Stimulated activated CD8-positive, alpha-beta memory T cell treated with anti-CD3 and anti-CD28 coated beads, Interleukin-12 subunit alpha, Interleukin-12 subunit beta, amount 100 ng/mL, for 4 hours (primary cell): ENCODE results near the gene TRUB1.

ENCODE experiments used
- DNase-seq: peaks from one replicate; pipeline ENCODE4 v3.0.0-alpha.2; 2020; ENCODE audit warnings: low read depth

TRUB1 gene

DNA sequence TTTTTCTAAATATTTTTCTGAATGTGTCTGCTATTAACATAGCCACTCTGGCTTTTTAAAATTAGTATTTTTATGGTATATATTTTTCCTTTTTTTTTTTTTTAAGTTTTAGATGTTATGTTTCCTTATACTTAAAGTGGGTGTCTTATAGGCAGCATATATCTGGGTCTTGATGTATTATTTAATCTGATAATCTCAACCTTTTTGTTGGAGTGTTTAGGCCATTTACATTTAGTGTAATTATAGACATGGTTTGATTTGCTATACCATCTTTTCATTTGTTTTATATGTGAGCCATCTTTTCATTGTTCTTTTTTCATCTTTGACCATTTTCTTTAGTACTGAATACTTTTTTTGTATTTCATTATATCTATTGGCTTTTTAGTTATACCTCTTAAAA is 45.0 kb downstream of the TRUB1 start:
- no peak for DNase-seq

DNA sequence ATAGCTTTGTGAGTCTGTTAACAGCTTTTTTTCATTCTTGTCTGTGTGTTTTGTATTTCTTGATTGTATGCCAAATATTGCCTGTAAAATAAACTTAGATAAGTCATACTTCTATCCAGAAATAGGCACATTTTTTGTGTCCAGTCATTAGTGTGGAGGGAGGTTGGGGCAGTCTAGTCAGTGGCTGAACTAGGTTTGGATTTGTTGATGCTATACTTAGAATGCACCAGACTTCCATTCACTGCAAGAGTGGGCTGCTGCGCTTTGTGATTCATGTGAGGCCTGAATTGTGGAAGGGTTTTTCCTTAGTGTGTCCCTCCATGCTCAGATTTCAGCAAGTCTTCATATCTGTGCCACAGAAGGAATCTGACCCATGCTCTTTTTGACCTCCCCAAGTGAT is 50.0 kb downstream of the TRUB1 start:
- no peak for DNase-seq

DNA sequence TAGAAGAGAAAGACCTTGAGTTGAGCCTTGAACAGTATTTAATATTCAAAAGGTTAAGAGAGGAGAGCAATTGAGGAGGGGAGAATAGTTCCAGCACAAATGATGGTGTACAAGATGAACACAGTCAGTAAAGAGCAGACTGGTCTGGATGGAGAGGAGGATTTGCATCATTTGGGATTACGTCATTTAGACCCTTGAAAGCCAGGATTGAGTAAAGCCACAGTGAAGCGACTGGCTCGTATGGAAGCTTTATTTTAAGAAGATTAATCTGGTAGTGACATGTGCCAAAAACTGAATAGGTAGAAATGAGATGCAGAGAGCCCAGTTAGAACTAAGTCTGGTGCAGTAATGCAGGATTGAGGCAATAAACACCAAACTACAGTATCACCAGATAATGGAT is 52.6 kb downstream of the TRUB1 start:
- DNase-seq = no peak

DNA sequence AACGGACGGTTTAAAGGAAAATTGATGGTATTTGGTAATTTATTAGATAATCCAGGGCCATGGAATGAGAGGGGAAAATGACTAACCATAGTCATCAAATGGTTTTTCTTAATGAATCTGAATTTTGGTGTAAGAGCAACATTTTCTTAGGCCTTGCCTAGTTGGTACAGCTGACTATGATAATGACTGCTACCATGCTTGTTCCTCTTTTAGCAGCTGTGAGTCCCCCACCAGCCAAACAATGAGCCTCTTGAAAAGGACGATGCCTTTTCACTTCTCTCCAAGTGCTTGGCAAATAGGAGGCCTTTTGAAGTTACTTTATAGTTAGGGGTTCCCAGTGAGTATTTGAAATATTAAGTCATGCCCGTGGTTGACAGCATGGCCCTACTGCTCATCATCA is 53.0 kb downstream of the TRUB1 start:
- DNase-seq = no peak

DNA sequence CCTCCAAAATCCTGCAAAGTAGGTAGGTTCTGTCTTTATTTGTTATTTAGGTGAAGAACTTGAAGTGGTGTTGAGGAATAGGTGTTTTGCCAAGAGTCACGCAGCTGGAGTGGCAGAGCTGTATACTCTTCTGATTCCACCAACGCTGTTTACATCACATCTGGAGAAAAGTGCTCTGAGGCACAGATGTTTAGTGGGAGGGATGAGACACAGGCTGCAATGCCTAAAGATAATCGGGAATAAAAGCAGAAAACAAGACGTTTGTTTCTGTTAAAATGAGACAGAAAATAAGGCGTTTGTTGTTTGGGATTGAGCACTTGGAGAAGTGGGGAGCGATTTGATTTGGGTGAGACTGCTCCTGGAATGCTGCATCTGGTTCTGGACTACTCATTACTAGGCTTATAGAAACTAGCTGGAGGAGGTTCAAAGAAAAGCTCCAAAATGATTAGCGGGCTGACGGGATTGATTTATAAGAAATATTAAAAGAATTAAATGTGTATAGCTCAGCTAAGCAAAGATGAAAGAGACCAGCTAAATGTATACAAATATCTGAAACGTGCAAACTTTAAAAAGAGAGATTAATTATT is 54.3 kb downstream of the TRUB1 start:
- DNase-seq = no peak

DNA sequence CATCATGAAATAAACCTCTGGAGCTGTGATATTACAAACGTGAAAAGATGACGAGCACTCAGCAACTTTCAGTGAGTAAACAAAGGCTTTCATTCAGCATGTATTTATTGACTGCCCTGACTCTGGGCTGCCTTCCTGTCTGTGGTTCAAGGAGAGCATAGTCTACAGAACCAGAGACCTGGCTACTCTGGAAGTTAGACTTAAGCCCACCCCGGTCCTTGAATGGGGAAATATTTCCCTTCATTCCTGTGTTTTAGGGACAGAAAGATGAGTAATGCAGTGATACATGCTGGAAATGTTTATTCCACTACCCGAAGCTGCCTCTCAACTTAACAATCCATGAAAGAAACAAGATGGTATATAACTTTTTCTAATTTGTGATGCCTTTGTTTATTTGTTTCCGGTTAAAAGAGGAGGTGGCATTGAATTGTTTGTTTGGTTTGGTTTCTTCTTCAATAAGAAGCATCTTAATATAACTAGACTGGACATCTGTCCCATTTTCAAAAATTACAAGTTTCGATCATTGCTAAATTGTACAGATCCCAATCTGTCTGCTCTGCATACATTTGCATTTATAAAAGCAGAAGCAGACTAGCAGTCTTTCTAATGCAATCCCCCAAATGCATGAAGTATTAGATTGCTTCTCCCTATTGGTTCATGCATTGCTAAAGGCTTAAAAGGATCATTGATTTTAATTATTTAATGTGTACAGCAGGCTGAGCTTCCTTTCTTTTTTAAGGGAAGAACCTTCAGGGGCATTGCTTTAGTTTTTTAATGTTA is 57.7 kb downstream of the TRUB1 start:
- no peak for DNase-seq

DNA sequence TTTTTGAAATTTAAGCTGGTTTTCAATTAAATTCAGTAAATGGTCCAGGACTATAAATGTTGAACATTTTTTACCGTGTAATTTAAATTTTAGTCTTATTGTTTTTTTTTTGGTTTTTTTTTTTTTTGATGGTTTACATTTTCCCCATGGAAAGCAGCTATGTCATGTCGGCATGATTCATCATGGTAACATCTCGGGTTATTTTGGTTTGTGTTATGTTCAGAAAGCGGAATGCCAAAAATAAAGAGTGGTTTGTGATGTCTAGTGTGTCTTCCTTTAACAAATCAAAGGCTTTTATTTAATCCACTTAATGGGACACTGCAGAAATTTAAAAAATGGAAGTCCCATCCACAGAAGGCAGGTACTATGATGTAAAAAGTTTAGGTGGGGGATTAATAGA is 58.5 kb downstream of the TRUB1 start:
- no peak for DNase-seq

DNA sequence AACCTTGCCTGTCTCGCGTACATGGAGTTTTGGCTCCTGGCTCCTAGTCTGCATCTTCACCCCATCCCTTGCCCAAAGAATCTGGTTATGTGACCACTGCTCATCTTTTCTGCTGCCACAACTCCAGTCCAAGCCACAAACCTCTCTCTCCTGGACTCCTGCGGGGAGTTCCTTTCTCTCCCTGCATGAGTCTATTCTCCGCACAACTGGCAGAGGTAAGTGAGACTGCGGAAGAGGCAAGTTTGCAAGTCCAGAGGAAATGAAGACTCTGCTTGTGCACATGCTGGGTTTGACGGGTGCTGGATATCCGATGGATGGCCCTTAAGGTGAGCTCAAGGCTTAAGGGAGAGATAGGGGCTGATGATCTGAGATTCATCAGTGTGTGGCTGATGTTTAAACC is 61.0 kb downstream of the TRUB1 start:
- DNase-seq = no peak

DNA sequence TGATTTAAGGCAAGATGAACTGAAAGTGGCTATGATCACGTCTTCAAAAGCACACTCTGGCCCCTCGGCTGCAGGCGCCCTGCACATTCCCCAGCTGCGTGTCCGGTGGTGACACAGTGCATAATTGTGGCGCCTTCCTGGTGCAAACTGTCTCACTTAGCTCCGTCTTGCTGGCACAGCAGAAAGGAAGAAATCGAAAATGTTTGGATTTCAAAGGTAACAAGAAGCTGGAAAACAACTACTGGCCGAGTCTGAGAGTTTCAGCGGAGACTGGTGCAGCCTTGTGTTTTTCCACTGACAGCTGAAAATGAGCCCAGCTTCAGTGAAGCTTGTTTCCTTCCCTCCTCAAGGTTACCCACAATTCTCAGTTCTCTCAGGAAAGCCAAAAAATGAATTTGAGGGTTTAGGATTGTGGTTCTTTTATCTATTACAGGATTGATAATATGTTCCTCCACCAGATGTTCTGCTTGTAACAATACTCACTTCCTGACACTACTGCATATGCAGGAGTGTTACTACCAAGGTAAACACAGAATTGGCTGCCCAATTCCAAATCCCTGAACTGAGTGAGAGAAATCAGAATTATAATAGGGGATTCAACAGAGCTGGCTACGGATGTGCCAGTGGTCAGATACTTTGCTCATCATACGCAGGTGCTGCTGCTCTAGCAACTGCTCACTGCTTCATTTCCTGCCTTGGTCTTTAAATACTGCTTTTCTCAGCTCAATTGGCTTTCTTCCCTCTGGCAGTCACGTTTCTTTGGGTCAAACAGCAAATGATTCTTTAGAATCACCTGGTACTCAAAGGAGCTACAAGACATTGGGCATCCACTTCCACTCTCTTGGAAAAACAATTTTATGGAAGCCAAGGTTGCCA is 63.7 kb downstream of the TRUB1 start:
- DNase-seq = no peak

DNA sequence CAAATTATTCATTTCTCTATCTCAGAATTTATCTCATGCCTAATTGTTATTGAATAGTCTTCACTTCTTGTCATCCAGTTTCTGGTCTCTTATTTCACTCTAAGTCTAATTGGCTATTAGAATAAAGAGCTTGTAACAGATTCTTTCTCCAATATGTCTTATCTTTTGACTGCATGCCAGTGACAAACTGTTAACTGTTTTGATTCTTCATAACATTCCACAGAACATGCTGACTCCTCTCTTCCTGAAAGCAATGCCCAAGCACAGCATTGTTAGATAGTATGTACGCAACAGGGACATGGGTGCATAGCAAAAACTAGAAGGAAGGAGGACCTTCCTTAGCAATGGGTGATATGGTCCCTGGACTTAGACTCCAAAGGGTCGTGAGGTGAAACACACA is 65.4 kb downstream of the TRUB1 start:
- DNase-seq = no peak

DNA sequence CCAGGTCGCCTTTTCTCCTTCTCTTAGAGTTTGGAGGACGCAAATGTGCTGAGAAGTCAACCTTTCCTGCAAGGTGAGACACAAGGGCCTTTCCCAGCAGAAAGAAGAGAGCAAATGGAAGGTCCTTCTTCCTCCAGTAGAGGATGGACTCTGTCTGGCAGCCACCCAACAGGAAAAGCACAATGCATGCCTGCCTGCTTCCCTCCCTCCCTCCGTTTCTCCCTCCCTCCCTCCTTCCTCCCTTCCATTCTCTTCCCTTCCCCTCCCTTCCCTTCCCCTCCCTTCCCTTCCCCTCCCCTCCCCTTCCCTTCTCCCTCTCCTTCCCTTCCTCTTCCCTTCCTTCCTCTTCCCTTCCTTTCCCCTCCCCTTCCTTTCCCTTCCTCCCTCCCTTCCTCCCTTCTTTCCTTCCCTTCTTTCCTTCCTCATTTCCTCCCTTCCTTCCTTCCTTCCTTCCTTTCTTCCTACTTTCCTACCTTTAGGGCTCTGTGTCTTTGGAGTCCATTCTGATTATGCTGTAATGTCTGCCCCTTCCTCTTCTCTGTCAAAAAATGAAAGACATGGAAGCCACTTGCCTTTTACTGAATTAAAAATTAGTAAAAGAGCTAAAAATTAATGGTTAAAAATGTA is 66.4 kb downstream of the TRUB1 start:
- no peak for DNase-seq

DNA sequence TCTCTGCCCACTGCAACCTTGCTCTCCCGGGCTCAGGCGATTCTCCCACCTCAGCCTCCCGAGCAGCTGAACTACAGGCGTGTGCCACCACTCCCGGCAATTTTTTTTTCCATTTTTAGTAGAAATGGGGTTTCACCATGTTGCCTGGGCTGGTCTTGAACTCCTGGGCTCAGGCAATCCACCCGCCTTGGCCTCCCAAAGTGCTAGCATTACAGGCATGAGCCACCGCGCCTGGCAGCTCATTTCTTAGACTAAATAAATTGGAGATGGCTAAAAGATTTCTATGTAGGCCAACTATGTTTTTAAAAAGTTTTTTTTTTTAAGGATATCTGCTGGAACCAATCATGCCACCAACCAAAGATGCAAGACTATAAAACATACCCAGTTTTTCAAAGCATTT is 67.8 kb downstream of the TRUB1 start:
- no peak for DNase-seq

DNA sequence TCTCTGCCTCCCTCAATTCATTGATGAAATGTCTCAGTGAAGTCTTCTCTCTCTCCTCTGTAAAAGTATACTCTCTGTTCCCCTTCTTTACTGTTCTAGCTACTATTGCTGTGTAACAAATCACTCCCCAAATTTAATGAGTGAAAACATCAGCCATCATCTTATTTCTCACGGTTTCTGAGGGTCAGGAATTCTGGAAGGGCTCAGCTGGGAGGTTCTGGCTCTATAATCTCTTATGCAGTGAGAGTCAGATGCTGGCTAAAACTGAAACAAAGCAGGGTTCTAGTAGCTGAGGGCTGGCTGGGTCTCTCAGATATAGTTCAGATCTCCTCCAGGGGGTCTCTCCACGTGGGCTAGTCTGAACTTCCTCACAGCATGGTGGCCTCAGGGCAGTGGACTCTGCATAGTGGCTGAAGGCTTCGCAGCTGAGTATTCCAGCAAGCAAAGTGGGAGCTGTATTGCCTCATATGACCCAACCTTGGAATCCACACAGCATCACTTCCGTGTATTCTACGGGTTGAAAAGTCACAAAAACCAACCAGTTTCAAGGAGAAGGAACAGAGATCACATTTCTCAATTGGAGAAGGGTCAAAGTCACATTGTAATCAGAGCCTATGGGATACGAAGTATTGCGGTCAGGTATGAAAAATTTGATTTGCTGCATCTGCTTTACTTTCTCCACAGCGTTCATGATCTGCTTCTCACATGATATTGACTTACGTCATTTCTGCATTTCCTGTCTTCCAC is 80.4 kb downstream of the TRUB1 start:
- DNase-seq = no peak

DNA sequence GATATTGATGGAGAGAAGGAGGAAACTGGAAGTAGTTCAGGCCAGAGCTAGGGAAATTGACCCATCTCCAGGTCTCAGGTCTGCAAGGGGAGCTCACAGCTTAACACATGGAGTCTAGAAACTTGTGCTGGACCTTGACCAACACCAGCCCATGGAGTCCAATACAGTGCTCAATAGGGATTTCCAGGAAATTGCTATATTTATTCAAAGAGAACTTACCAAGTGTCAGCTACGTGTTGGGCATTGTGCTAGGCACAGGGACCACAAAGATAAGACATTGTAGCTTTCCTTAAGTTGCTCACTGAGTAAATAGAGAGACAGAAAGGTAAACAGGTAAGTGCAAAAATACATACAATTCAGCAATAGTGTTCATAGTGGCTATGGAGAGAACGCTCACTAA is 82.5 kb downstream of the TRUB1 start:
- DNase-seq = no peak

DNA sequence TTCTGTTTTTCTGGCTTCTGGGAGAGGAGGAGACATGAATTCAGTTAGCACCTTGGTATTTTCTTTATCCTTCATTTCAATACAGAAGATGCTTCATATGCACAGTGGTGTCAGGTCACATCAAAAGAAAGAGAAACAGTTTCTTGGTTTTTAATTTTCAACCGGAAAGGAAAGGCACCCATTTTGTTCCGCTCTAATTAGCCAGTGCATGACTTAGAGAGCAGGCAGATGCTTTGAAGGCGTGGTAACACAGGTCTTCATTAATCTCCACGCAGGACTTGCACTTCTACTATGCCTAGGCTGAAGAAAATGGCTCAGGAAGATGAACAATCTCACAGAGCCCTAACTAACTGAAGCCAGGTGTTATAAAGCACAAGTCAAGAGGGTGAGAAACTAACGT is 84.7 kb downstream of the TRUB1 start:
- DNase-seq = no peak

DNA sequence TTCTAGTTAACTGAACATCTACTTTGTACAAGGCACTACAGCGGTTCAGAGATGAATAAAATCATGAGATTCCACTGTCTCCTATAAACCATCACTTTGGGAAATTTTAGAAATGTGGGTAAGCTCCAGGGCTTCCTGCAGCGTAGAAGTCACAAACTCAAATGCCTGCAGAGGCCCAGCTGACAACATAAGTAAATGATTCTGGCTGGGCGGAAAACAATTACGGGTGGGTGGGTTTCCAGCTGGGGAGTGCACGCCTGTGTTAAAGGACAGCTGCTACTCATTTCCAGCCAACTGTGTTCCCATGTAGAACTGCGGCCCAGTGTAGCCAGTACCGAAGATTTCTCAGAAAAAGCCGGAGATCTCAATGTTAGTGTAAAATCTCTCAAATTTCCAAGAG is 85.7 kb downstream of the TRUB1 start:
- DNase-seq = no peak

DNA sequence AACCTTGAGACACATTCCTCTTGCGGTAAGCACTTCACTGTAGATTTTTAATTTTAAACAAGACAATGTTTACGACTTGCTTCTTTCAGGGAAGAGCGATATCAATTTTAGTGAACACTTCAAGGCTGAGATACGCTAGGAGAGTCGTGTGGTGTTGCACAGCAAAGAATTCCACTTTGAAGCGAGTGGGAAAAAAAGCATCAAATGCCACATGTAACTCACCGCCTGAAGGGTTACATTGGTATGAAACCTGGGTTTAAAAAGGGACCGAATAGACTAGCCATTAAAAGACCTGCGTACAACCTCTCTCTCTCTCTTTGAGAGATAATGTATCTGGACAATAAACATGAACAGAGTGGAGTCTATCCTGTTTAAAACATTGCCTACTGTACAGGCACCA is 86.4 kb downstream of the TRUB1 start:
- DNase-seq = no peak

DNA sequence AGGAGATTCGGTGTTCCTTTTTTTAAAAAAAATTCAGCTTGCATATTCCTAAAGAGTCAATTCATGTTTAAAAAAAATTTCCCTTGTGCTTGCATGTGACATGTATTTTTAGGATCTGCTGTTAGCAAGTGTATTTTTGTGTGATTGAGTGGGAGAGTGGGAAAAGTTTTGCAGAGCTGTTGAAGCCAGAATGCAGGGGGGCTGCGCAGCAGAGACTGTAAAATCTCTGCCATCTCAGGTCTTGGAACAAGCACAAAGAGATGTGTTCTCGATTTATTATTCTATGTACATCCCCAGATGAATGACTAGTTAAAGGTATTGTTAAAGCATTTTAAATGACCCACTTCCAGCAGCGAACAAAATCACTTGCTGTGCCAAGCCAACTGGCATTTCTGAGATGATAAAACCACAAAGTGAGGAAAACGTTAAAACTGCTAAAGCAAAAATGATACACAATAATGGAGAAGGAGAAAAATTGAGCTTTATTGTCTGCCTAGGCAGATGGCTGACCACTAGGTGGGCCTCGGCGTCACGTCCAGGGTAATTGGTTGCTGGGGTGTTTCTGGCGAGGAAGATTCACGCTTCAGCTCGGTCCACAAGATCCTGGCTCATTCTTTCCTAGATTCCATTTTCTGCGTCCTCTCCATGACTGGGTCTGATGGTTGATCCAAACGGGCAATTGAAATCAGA is 88.2 kb downstream of the TRUB1 start:
- DNase-seq = no peak

DNA sequence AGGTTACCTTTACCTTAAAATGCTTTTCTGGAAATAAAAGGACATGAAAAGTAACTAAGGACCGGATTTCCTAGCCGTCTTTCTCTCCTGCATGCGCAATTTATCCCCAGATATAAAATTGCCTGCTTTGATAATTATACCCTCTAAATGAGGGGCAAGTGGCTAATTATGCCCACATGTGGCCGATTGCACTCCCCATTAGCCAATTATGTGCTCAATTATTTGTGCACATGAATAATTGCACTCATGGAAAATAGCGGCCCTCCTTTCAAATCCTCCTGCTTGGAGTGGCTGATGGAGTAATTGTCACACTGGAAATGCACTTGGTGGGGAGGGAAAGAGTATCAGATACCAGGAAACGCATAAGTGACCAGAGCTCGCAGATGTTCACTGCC is 88.7 kb downstream of the TRUB1 start:
- DNase-seq = no peak
